HG03565 (cell line): ENCODE results near the gene DYNC1LI2.
A peak's percentile ranks its signal among the peaks of the same experiment; 100 is the strongest.

Experiments
- ATAC-seq: cut with Tn5 transposase; IDR thresholded peaks from one replicate; pipeline ENCODE4 v1.9.1; 2021; ENCODE audit warnings: mild to moderate bottlenecking, moderate library complexity; ENCODE audit not compliant: unreplicated experiment

The DYNC1LI2 gene

DNA sequence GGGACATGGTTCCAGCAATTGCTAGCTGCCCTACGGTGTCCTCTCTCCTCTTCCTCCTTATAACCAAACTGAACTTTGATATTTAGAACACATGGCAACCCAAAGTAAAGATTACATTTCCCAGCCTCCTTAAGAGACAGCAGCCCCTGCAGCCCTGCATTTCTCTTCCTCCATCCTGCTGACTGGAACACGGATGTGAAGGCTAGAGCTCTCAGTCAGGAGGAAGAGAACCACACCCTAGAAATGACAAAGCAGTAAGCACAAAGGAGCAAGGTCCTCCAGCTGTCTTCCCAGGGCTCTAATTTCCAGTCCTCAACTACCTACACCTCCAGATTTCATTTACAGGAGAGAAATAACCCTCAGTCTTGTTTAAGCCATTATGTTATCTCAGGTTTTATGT, 10.9 kb downstream of the DYNC1LI2 start:
- no peak for ATAC-seq

DNA sequence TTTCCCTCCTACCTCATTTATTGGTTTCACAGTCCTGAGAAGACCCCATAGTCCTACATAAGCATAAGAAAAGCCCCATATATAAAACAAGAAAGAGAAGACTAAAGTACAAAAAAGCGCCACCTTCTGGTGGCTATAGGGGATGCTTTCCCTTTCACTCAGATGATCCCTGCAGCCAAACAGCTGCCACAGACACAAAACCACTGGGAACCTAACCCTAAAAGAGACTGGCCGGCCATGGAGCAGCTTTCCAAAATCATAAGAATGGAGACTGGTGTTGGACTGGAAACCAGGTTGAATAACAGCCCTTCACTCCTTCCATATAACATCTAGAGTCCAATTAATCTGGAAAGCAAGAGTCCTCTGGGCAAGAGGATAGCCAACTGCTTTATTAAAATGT, 11.4 kb downstream of the DYNC1LI2 start:
- no peak for ATAC-seq

GRCh38 chr16:66735891-66736290, 15.5 kb downstream of the DYNC1LI2 start:
- no peak for ATAC-seq

GRCh38 chr16:66731101-66731500, 20.3 kb downstream of the DYNC1LI2 start:
- no peak for ATAC-seq

DNA sequence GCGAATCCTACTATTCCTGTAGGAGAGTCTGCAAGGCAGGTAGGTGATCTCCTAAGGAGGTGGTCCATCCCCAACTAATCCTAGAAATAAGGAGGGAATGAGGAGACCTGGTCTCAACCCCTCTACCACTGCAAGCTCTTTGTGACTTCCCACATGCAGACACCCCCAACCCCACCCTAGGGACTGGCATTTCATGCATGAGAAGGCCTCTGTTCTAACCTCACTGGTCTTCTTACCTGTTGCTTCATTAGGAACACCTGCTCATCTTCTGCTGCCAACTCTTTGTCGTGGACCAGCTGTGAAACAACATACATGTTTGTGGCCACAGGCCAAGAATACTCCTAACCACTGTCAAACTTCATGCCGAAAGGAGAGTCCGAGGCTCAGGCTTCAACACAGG, 22.6 kb downstream of the DYNC1LI2 start:
- no peak for ATAC-seq

GRCh38 chr16:66728117-66728787, 23.2 kb downstream of the DYNC1LI2 start:
- peak; percentile 43 for ATAC-seq

GRCh38 chr16:66720766-66721165, 30.6 kb downstream of the DYNC1LI2 start:
- no peak for ATAC-seq

- no peak for ATAC-seq
Observed at GRCh38 chr16:66719246-66719645, 32.2 kb downstream of the DYNC1LI2 start.

DNA sequence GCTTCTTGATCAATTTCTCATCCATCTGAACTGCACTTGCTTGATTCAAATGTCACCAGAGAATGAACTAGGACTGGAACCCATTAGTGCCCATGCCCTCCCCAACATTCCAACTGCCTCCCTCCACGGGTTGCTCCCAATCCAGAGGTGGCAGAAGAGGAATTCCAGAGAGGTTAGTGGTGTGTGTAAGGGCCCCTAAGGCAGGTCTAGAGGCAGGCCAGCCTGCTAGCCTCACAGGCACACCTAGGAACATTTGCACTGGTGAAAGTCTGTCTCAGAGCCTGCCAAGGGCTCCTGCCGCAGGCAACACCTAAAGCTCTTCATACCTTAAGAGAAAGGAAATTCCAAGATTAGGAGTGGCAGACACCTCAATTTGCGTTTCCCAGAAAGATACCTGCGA, 33.6 kb downstream of the DYNC1LI2 start:
- no peak for ATAC-seq

DNA sequence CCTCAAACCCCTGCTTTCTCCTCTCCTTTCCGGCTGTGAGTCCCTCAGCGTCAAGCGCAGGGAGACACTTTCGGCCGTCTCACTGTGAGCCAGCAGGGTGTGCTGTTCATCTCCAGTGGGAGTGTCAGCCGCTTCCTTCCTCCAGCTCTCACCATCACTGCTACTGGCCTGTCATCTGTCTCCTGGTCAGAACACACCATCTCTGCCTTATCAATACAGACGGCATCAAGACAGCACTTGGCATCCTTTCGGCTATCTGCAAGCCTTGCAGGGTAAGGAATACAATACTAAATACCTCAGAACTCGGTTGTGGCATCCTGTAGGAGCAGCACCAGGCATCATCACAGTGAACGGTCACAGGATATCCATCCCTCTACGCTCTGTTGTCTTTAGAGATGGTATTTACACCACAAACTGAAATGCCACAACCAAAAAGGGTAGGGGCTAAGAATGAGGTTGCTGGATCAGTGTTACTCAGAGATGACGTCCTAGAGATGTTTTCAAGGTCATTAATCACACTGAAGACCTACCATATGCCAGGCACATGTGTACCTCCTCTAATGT, 34.2 kb downstream of the DYNC1LI2 start:
- ATAC-seq: no peak

DNA sequence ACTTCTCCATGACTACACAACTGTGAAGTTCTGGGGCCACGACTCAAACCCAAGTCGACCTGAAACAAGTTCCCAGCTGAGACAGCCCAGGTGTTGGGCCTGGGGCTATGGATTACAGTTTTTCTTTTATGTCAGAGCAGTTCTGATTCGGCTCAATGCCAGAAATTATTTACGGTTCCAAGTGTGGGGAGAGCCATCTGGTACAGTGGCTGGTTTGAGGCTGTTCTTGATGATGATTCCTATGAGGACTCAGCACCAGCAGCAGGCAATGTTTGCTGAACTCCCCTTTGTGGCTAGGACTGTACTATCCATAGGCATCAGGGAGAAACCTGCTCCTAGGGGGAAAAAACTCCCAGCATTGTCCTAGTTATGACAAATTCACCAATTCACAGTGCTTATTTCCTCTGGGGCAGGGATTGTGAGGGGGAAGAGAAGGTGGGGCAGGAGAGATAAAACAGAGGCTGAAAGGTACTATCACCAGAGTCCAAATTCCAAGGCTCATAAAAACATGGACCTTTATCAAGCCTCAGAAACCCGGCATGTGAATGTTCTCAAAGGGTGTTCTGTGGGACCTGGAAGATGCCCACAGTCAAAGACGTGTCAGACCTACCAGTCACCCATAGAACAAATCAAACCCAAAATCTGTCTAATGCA, 36.6 kb downstream of the DYNC1LI2 start:
- no peak for ATAC-seq

GRCh38 chr16:66714062-66714461, 37.3 kb downstream of the DYNC1LI2 start:
- ATAC-seq: no peak

- no peak for ATAC-seq
Observed at GRCh38 chr16:66713076-66713475, 38.3 kb downstream of the DYNC1LI2 start.

DNA sequence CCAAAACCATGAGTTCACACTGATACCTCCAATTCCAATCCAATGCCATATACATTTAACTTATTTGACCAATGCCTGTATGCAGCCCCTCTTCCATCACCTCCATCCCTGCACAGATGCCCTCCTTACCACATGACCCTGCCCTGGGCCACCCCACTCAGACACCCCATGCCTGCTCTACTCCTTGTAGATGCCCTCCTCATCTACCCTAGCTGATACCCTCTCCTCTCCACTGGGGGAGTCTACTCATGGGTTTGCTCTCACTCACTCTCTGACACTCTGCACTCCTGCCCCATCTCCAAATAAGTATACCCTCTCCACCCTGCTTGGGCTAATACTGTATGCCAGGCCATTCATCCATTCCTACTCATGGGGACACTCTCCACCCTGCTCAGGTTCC, 38.9 kb downstream of the DYNC1LI2 start:
- no peak for ATAC-seq

DNA sequence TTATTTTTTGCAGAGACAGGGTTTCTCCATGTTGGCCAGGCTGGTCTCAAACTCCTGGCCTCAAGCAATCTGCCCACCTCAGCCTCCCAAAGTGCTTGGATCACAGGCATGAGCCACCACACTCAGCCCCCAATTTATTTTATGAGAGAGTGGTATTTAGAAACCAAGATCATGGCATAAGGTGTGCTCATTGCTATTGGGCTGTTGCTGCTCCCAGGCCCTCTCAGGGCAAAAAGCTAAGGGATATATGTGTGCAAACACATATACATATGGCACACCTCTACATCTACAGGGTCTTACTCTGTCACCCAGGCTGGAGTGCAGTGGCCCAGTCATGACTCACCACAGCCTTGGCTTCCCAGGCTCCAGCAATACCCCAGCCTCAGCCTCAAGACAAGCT, 39.8 kb downstream of the DYNC1LI2 start:
- no peak for ATAC-seq

DNA sequence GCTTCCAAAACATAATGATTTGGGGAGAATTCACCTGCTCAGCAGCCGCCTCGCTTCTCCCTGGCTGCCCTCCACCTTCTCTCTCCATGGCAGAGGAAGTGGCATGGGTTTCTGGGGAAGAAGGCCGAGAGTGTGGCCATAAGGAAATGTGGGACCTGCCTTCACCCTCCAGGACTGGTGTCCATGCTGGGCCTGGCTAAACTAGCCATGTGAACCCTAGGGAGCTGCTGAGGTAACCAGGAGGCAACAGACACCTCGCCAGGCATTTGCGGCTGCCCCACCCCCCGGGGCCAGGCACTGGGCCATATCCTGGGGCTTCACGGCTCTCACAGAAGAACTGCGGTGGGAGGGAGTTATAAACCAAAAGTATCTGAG, 44.9 kb downstream of the DYNC1LI2 start:
- no peak for ATAC-seq

DNA sequence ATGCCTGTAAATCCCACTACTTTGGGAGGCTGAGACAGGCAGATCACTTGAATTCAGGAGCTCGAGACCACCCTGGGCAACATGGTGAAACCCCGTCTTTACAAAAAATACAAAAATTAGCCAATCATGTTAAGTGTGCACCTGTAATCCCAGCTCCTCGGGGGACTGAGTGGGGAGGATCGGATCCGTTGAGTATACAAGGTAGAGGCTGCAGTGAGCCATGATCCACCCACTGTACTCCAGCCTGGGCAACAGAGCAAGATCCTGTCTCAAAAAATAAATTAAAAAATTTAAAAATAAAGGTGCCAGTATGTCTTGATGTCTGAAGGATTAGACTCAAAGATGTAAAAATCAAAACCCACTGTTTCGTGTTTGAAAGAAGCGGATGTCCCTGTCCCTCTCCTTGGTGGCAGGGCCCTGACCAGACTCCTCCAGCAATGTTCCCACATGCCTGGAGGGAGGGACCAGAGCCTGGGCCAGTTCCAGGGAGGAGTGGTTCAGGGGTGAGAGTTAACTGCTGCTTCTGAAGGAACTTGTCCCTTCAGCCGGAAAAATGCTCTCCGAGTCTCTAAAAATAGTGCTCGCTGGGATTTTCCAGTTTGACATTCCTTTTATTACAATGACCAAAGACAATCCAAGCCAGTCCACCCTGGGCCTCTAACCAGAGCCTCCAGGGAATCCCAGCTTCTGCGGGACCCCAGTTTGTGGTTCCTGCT, 45.5 kb downstream of the DYNC1LI2 start:
- ATAC-seq: no peak

GRCh38 chr16:66703406-66704215, 47.8 kb downstream of the DYNC1LI2 start:
- no peak for ATAC-seq

DNA sequence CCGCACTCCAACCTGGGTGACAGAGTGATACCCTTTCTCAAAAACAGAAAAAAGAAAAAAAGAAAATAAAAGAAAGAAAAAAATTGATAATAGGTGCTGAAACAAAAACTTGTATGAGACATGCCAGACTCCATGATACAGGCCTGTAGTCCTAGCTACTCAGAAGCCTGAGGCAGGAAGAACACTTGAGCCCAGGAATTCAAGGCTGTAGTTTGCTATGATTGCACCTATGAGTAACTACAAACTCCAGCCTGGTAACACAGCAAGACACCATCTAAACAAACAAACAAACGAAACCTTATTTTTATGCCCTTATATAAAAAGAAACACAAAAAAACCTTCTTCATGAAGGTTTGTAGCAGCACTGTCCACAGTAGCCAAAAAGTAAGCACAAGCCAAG, 49.9 kb downstream of the DYNC1LI2 start:
- ATAC-seq: no peak

- no peak for ATAC-seq
Observed at GRCh38 chr16:66701026-66701425, 50.4 kb downstream of the DYNC1LI2 start.

GRCh38 chr16:66699898-66700297, 51.5 kb downstream of the DYNC1LI2 start:
- no peak for ATAC-seq
